Measurements from ENCODE around the gene SPECC1. TPM values are rescaled to one million over a fixed set of nuclear protein-coding genes. Genes with fewer than 3 reads are reported as not detected.

SPECC1 gene
- total RNA-seq, 6 experiments from 2014 or later, result 19.2 to 33.7 (median 29.4) TPM

DNA sequence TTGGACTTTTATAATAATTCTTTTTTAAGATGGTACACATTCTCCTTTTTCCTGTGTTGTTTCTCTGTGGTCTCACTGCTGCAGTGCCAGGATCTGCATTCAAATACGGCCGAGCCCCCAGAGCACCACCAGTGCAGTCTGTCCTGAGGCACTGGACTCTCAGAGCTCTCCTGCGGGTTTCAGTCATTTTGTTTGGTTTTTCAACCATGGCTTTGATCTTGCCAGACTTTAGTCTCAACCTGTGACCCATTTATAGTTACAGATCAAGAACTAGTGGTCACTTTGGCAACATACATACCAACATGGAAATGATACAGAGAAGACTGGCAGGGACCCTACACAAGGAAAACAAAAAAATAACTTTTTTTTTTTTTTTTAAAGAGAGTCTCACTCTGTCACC lies 280.8 kb downstream of the SPECC1 start:
- Mint-ChIP-seq H3K27me3 (ENCODE audit: insufficient read depth) (no peaks in the 10 kb centered on the region), H3K36me3 (ENCODE audit: low read depth) (peaks cover 13% of the 10 kb centered on the region), H3K9me3 (peaks cover 6% of the 10 kb centered on the region; the same call in 1 of the 2 replicates), H3K4me3 (no peak overlapping the region), H3K4me1 (ENCODE audit: low read depth) (no peaks in the 10 kb centered on the region; the same call in 1 of the 2 replicates), H3K27ac (no peak overlapping the region)
- TF ChIP-seq CTCF (IDR thresholded peaks at IDR 0.05), result no peak
- DNase-seq, result no peak

DNA sequence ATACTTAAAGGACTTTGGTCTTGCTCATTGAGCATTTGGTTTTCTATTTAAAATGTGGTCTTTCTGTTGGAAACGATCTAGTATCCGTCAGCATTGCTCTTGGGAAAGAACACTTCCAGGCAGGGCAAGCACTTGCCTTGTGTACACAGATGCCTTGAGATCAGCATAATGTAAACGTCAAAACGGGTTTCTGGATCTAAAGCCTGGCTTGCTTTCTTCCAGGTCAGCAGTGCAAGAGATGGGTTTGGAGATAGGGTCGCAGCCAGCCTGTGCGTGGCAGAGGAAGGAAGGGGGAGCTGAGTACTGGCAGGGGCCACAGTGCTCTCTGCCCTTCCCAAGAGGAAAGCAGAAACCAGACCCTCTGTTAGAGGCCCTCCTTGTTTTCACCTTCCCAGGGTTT lies 282.7 kb downstream of the SPECC1 start:
- Mint-ChIP-seq H3K27ac (no peak overlapping the region), H3K9me3 (peaks cover 6% of the 10 kb centered on the region; the same call in 1 of the 2 replicates), H3K4me1 (ENCODE audit: low read depth) (no peaks in the 10 kb centered on the region; the same call in 1 of the 2 replicates), H3K27me3 (ENCODE audit: insufficient read depth) (no peaks in the 10 kb centered on the region), H3K4me3 (no peak overlapping the region), H3K36me3 (ENCODE audit: low read depth) (peaks cover 13% of the 10 kb centered on the region)
- TF ChIP-seq CTCF (IDR thresholded peaks at IDR 0.05), result no peak
- no peak for DNase-seq

- H3K27me3 Mint-ChIP-seq (ENCODE audit: insufficient read depth), result no peaks in the 10 kb centered on the region
- H3K4me1 Mint-ChIP-seq (ENCODE audit: low read depth), result peaks cover 1% of the 10 kb centered on the region; the same call in 1 of the 2 replicates
- no peak overlapping the region for H3K27ac Mint-ChIP-seq
- peaks cover under 1% of the 10 kb centered on the region; the same call in 1 of the 2 replicates for H3K9me3 Mint-ChIP-seq
- no peak overlapping the region for H3K4me3 Mint-ChIP-seq
- DNase-seq, result no peak
- H3K36me3 Mint-ChIP-seq (ENCODE audit: low read depth), result peaks cover 16% of the 10 kb centered on the region
- TF ChIP-seq CTCF (IDR thresholded peaks at IDR 0.05), result no peak
Measured at GRCh38 chr17:20293501-20293900, 284.3 kb downstream of the SPECC1 start.

DNA sequence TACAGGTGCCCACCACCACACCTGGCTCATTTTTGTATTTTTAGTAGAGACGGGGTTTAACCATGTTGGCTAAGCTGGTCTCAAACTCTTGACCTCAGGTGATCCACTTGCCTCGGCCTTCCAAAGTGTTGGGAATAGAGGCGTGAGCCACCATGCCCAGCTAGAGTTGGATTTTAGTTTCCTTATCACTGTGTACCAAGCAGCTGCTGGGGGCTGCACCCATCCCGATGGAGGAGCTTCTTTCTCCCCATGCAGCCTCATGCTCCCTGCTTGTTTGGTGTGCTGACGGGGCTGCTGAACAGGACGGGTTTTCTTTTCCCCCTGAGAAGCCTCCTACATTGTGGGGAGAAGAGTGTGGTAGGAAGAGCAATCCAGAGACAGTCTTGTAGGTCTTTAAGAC lies 285.0 kb downstream of the SPECC1 start:
- DNase-seq, result no peak

GRCh38 chr17:20299013-20299412 lies 289.9 kb downstream of the SPECC1 start:
- no peak overlapping the region for H3K4me3 Mint-ChIP-seq

More for the DNA sequence above, 285.0 kb downstream of the SPECC1 start:
- Mint-ChIP-seq H3K9me3 (no peaks in the 10 kb centered on the region; the same call in 1 of the 2 replicates), H3K36me3 (ENCODE audit: low read depth) (peaks cover 18% of the 10 kb centered on the region), H3K27me3 (ENCODE audit: insufficient read depth) (no peaks in the 10 kb centered on the region), H3K4me1 (ENCODE audit: low read depth) (peaks cover 5% of the 10 kb centered on the region; the same call in 1 of the 2 replicates), H3K27ac (no peak overlapping the region), H3K4me3 (no peak overlapping the region)
- no peak for TF ChIP-seq CTCF (IDR thresholded peaks at IDR 0.05)

More at GRCh38 chr17:20299013-20299412, 289.9 kb downstream of the SPECC1 start:
- no peaks in the 10 kb centered on the region for H3K27me3 Mint-ChIP-seq (ENCODE audit: insufficient read depth)
- H3K27ac Mint-ChIP-seq, result no peak overlapping the region; the same call in 1 of the 2 replicates
- no peak for TF ChIP-seq CTCF (IDR thresholded peaks at IDR 0.05)
- H3K36me3 Mint-ChIP-seq (ENCODE audit: low read depth), result peaks cover 21% of the 10 kb centered on the region; the same call in 1 of the 2 replicates
- no peaks in the 10 kb centered on the region; the same call in 1 of the 2 replicates for H3K9me3 Mint-ChIP-seq
- H3K4me1 Mint-ChIP-seq (ENCODE audit: low read depth), result peaks cover 38% of the 10 kb centered on the region
- DNase-seq, result no peak
